KMS-11 (cell line): ENCODE data around the gene HPCAL1.

Experiments used
- H2AFZ ChIP-seq: fragments of 200-600 bp; sonication (generic); 2 replicates; pipeline ENCODE4 v1.6.1; 2016; ENCODE audit warnings: antibody characterized with exemption, mixed run types, low read depth
- H3K27ac ChIP-seq: fragments of 200-600 bp; sonication (generic); 2 replicates; pipeline ENCODE4 v1.6.1; 2016; ENCODE audit warnings: mild to moderate bottlenecking, mixed run types
- H3K27me3 ChIP-seq: fragments of 200-600 bp; sonication (generic); 2 replicates; pipeline ENCODE4 v1.6.1; 2017; ENCODE audit warnings: mild to moderate bottlenecking, low read depth, mixed run types, moderate library complexity; ENCODE audit not compliant: insufficient read depth
- H3K36me3 ChIP-seq: fragments of 200-600 bp; sonication (generic); 2 replicates; pipeline ENCODE4 v1.6.1; 2017; ENCODE audit warnings: mild to moderate bottlenecking, mixed run types; ENCODE audit not compliant: insufficient read depth
- H3K4me1 ChIP-seq: fragments of 200-600 bp; sonication (generic); 2 replicates; pipeline ENCODE4 v1.6.1; 2016; ENCODE audit warnings: mild to moderate bottlenecking, low read depth, mixed run types; ENCODE audit not compliant: poor library complexity, severe bottlenecking
- H3K4me2 ChIP-seq: fragments of 200-600 bp; sonication (generic); 2 replicates; pipeline ENCODE4 v1.7.0; 2016; ENCODE audit warnings: mild to moderate bottlenecking, mixed run types
- H3K4me3 ChIP-seq: fragments of 200-600 bp; sonication (generic); IDR thresholded peaks from 2 replicates; pipeline ENCODE4 v1.6.1; 2017; ENCODE audit warnings: low read depth, low read length, mixed read lengths; ENCODE audit not compliant: insufficient read depth
- H3K79me2 ChIP-seq: fragments of 200-600 bp; sonication (generic); 2 replicates; pipeline ENCODE4 v1.6.1; 2016; ENCODE audit warnings: low read depth, mixed run types; ENCODE audit not compliant: insufficient read depth
- H3K9ac ChIP-seq: fragments of 200-600 bp; sonication (generic); 2 replicates; pipeline ENCODE4 v1.6.1; 2016; ENCODE audit warnings: mild to moderate bottlenecking, mixed run types
- H4K20me1 ChIP-seq: fragments of 200-600 bp; sonication (generic); 2 replicates; pipeline ENCODE4 v1.6.1; 2016; ENCODE audit warnings: mild to moderate bottlenecking, mixed run types; ENCODE audit not compliant: insufficient read depth
- TF ChIP-seq, protein P1 (sequence below): fragments of 200-600 bp; sonication (generic); conservative IDR thresholded peaks from 2 replicates; pipeline ENCODE4 v1.6.1; 2017; ENCODE audit warnings: low read depth, mild to moderate bottlenecking, antibody characterized with exemption, low read length, moderate library complexity, mixed read lengths

HPCAL1 gene

DNA sequence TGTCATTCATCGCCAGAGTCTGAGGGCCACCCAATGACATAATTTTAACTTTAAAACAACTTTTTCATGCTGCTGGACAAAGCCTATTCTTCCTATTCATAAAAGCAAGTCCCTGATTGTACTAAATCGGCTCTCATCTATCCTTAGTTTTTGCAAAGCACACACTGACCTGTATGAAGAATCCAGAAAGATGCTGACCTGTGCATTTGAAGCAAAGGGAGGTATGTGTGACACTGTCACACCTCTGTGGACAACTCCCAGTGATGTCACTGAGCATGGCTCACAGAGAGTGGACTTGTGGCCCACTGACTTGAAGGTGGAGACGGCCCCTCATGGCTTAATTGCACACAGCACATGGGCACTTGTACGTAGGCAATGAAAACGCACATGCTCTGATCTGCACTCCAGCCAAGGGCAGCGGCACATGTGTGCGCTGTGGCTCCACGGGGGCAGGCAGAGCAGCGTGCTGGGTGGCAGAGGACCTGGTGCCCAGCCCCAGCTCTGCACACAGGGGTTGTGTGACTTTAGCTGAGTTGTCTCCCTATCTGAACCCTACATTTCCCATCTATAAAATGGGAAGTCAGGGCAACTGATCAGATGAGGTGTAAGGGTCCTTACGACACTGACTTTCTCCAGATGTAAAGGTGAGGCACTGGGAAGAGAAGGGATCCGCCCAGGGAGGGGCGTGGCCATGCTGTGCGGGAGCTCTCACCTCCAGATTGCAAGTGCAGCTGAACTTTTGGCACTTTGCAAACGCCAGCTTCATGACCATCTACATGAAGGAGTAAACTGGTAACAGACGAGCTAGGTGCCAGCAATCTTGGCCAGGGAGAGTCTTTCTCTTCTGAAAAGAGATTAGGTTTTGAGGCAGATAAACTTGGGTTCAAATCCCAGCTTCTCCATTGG is 159.7 kb downstream of the HPCAL1 start:
- Histone ChIP-seq H3K79me2 (no peaks in the 10 kb centered on the region), H3K4me1 (no peaks in the 10 kb centered on the region), H3K27ac (no peak overlapping the region), H3K36me3 (no peaks in the 10 kb centered on the region), H3K4me2 (no peak overlapping the region), H2AFZ (no peak overlapping the region), H3K4me3 (no peak overlapping the region), H3K27me3 (no peaks in the 10 kb centered on the region), H4K20me1 (no peaks in the 10 kb centered on the region), H3K9ac (no peak overlapping the region)
- TF ChIP-seq, protein P1, sequence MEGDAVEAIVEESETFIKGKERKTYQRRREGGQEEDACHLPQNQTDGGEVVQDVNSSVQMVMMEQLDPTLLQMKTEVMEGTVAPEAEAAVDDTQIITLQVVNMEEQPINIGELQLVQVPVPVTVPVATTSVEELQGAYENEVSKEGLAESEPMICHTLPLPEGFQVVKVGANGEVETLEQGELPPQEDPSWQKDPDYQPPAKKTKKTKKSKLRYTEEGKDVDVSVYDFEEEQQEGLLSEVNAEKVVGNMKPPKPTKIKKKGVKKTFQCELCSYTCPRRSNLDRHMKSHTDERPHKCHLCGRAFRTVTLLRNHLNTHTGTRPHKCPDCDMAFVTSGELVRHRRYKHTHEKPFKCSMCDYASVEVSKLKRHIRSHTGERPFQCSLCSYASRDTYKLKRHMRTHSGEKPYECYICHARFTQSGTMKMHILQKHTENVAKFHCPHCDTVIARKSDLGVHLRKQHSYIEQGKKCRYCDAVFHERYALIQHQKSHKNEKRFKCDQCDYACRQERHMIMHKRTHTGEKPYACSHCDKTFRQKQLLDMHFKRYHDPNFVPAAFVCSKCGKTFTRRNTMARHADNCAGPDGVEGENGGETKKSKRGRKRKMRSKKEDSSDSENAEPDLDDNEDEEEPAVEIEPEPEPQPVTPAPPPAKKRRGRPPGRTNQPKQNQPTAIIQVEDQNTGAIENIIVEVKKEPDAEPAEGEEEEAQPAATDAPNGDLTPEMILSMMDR = no peak

DNA sequence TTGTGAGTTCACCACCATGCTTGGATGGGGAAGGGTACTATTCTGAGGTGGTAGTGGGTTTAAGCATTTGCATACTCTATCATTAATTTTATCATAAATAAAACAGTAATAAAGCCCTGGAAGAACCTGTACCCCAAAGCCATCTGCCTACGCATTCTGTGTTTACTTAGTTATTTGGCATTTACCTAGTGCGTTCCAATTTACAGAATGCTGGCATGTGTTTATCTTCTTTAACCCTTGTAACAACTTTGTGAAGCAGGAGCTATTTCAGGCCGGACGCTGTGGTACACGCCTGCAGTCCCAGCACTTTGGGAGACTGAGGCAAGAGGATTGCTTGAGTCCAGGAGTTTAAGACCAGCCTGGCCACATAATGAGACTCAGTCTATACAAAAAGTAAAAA is 163.2 kb downstream of the HPCAL1 start:
- Histone ChIP-seq H3K79me2 (no peaks in the 10 kb centered on the region), H4K20me1 (no peaks in the 10 kb centered on the region), H3K4me3 (no peak overlapping the region)

DNA sequence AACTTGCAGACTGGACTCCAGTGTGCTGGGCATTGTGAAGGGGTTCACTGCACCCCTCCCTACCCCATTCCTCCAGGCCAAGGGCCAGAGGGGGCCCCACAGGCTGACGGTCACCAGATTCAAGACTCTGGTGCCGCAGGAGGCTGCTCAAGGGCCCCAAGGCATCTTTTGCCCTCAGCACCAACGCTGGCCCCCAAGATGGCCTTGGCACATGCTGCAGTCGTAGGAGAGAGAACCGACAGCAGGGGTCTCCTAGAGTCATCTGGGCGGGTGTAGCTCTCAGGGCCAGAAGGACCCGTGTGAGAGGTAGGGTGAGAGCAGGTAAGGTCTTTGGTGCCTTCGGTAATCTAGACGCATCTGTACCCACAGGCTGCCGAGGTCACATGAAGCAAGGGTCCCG is 164.1 kb downstream of the HPCAL1 start:
- H2AFZ ChIP-seq = no peak overlapping the region
- H3K4me2 ChIP-seq = no peak overlapping the region
- no peaks in the 10 kb centered on the region for H4K20me1 ChIP-seq
- H3K27ac ChIP-seq = no peak overlapping the region
- no peaks in the 10 kb centered on the region for H3K4me1 ChIP-seq
- TF ChIP-seq, protein P1 = no peak
- H3K79me2 ChIP-seq = no peaks in the 10 kb centered on the region
- H3K4me3 ChIP-seq = no peak overlapping the region
- H3K27me3 ChIP-seq = no peaks in the 10 kb centered on the region
- no peak overlapping the region for H3K9ac ChIP-seq
- H3K36me3 ChIP-seq = no peaks in the 10 kb centered on the region

More for the DNA sequence above, 163.2 kb downstream of the HPCAL1 start:
- H3K27ac ChIP-seq = no peak overlapping the region
- TF ChIP-seq, protein P1 = no peak
- no peak overlapping the region for H3K9ac ChIP-seq
- no peaks in the 10 kb centered on the region for H3K36me3 ChIP-seq
- H3K4me2 ChIP-seq = no peak overlapping the region
- H2AFZ ChIP-seq = no peak overlapping the region
- no peaks in the 10 kb centered on the region for H3K27me3 ChIP-seq
- no peaks in the 10 kb centered on the region for H3K4me1 ChIP-seq

DNA sequence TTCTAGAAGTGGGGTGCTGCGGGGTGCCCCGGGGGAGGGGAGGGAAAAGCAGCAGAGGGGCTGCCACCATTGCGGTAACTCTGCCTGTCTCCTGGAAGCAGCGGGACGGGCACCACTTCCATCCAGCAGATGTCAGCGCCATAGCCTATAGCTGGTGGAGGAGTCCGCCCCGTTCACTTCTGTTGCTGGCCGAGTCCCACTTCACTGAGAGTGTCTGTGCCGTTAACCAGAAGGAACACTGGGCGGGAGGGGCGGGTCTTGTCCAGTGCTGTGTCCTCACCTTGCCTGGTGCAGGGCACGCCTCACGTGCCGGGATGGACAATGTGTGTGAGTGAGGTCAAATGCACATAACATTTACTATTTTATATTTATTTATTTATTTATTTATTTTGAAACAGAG is 164.7 kb downstream of the HPCAL1 start:
- Histone ChIP-seq H3K27me3 (no peaks in the 10 kb centered on the region), H4K20me1 (no peaks in the 10 kb centered on the region), H3K9ac (no peak overlapping the region), H3K27ac (no peak overlapping the region), H3K4me2 (no peak overlapping the region), H2AFZ (no peak overlapping the region), H3K36me3 (no peaks in the 10 kb centered on the region), H3K79me2 (no peaks in the 10 kb centered on the region), H3K4me1 (no peaks in the 10 kb centered on the region), H3K4me3 (no peak overlapping the region)
- TF ChIP-seq, protein P1 = no peak
